ENCODE measurements around the gene SEC16B.

GRCh38 chr1:177912991-177913390 is 56.9 kb downstream of the SEC16B start:
- TF ChIP-seq, protein P1, sequence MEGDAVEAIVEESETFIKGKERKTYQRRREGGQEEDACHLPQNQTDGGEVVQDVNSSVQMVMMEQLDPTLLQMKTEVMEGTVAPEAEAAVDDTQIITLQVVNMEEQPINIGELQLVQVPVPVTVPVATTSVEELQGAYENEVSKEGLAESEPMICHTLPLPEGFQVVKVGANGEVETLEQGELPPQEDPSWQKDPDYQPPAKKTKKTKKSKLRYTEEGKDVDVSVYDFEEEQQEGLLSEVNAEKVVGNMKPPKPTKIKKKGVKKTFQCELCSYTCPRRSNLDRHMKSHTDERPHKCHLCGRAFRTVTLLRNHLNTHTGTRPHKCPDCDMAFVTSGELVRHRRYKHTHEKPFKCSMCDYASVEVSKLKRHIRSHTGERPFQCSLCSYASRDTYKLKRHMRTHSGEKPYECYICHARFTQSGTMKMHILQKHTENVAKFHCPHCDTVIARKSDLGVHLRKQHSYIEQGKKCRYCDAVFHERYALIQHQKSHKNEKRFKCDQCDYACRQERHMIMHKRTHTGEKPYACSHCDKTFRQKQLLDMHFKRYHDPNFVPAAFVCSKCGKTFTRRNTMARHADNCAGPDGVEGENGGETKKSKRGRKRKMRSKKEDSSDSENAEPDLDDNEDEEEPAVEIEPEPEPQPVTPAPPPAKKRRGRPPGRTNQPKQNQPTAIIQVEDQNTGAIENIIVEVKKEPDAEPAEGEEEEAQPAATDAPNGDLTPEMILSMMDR (IDR thresholded peaks at IDR 0.05) = no peak
- TF ChIP-seq POLR2A (IDR thresholded peaks at IDR 0.05) (no peak), POLR2AphosphoS5 (IDR thresholded peaks at IDR 0.05) (no peak), EP300 (IDR thresholded peaks at IDR 0.05; ENCODE audit: low read depth) (no peak)
